ENCODE measurements around the gene RAVER2.

RAVER2 gene

GRCh38 chr1:64865105-64865757, 120.4 kb downstream of the RAVER2 start:
- no peaks in the 10 kb centered on the region for H3K27me3 ChIP-seq (ENCODE audit: insufficient read depth, low read length)
- TF ChIP-seq CTCF (IDR thresholded peaks at IDR 0.05; ENCODE audit: low read length) (no peak), EZH2 (IDR thresholded peaks at IDR 0.05; ENCODE audit: borderline replicate concordance, low read length) (no peak)
- no peak overlapping the region for H3K4me3 ChIP-seq (ENCODE audit: low read depth, low read length, poor library complexity, severe bottlenecking)
- no peaks in the 10 kb centered on the region for H3K9me2 ChIP-seq (ENCODE audit: low read depth, low read length)
- no peaks in the 10 kb centered on the region for H3F3A ChIP-seq (ENCODE audit: insufficient read depth, low read length)
- H3K9me3 ChIP-seq (ENCODE audit: low read length): no peaks in the 10 kb centered on the region
- no peak overlapping the region for H2AFZ ChIP-seq (ENCODE audit: low read length)
- H3K4me1 ChIP-seq (ENCODE audit: insufficient read depth, low read length, severe bottlenecking): peaks cover 32% of the 10 kb centered on the region
- H3K36me3 ChIP-seq (ENCODE audit: insufficient read depth, low read length): peaks cover 23% of the 10 kb centered on the region
- no peaks in the 10 kb centered on the region for H3K79me2 ChIP-seq (ENCODE audit: insufficient read depth, low read length)
- no peaks in the 10 kb centered on the region for H4K20me1 ChIP-seq (ENCODE audit: insufficient read depth, low read length)
- H3K4me2 ChIP-seq (ENCODE audit: low read length): peak overlapping the region; percentile 44; the same call in 1 of the 2 replicates
- no peak overlapping the region; the same call in 1 of the 2 replicates for H3K9ac ChIP-seq (ENCODE audit: low read length)
- peak overlapping the region; percentile 79 for H3K27ac ChIP-seq (ENCODE audit: low read depth, low read length, poor library complexity, severe bottlenecking)

GRCh38 chr1:64866689-64867088, 121.8 kb downstream of the RAVER2 start:
- Histone ChIP-seq H3K4me3 (ENCODE audit: low read depth, low read length, poor library complexity, severe bottlenecking) (no peak overlapping the region), H3K27ac (ENCODE audit: low read depth, low read length, poor library complexity, severe bottlenecking) (no peak overlapping the region), H3K4me1 (ENCODE audit: insufficient read depth, low read length, severe bottlenecking) (peaks cover 25% of the 10 kb centered on the region), H3F3A (ENCODE audit: insufficient read depth, low read length) (no peaks in the 10 kb centered on the region), H4K20me1 (ENCODE audit: insufficient read depth, low read length) (no peaks in the 10 kb centered on the region), H2AFZ (ENCODE audit: low read length) (no peak overlapping the region), H3K27me3 (ENCODE audit: insufficient read depth, low read length) (no peaks in the 10 kb centered on the region), H3K9me3 (ENCODE audit: low read length) (no peaks in the 10 kb centered on the region), H3K36me3 (ENCODE audit: insufficient read depth, low read length) (peaks cover 28% of the 10 kb centered on the region), H3K9ac (ENCODE audit: low read length) (no peak overlapping the region), H3K4me2 (ENCODE audit: low read length) (no peak overlapping the region), H3K9me2 (ENCODE audit: low read depth, low read length) (no peaks in the 10 kb centered on the region), H3K79me2 (ENCODE audit: insufficient read depth, low read length) (no peaks in the 10 kb centered on the region)
- TF ChIP-seq EZH2 (IDR thresholded peaks at IDR 0.05; ENCODE audit: borderline replicate concordance, low read length) (no peak), CTCF (IDR thresholded peaks at IDR 0.05; ENCODE audit: low read length) (no peak)

- Histone ChIP-seq H3K4me2 (ENCODE audit: low read length) (no peak overlapping the region), H3K9me3 (ENCODE audit: low read length) (no peaks in the 10 kb centered on the region), H4K20me1 (ENCODE audit: insufficient read depth, low read length) (no peaks in the 10 kb centered on the region), H3K9ac (ENCODE audit: low read length) (no peak overlapping the region), H3K27ac (ENCODE audit: low read depth, low read length, poor library complexity, severe bottlenecking) (no peak overlapping the region), H2AFZ (ENCODE audit: low read length) (no peak overlapping the region), H3K36me3 (ENCODE audit: insufficient read depth, low read length) (peaks cover 26% of the 10 kb centered on the region), H3K27me3 (ENCODE audit: insufficient read depth, low read length) (no peaks in the 10 kb centered on the region), H3K4me3 (ENCODE audit: low read depth, low read length, poor library complexity, severe bottlenecking) (no peak overlapping the region), H3K4me1 (ENCODE audit: insufficient read depth, low read length, severe bottlenecking) (peaks cover 21% of the 10 kb centered on the region), H3F3A (ENCODE audit: insufficient read depth, low read length) (no peaks in the 10 kb centered on the region), H3K79me2 (ENCODE audit: insufficient read depth, low read length) (no peaks in the 10 kb centered on the region), H3K9me2 (ENCODE audit: low read depth, low read length) (no peaks in the 10 kb centered on the region)
- TF ChIP-seq CTCF (IDR thresholded peaks at IDR 0.05; ENCODE audit: low read length): no peak
- no peak for TF ChIP-seq EZH2 (IDR thresholded peaks at IDR 0.05; ENCODE audit: borderline replicate concordance, low read length)
Observed at GRCh38 chr1:64867266-64867665, 122.4 kb downstream of the RAVER2 start.

All from OCI-LY1 (cell line).